Activated CD8-positive, alpha-beta memory T cell treated with anti-CD3 and anti-CD28 coated beads, Interleukin-2, amount 50 U/mL, for 1 hour (primary cell): ENCODE data around the gene CST7.
"Not testable (repeated sequence)": the region's sequence is repeated elsewhere in the genome, so short reads cannot be mapped to it uniquely, and the experiment has no call there.

Experiments used
- DNase-seq: peaks from one replicate; pipeline ENCODE4 v3.0.0-alpha.2; 2020; ENCODE audit errors: extremely low read depth

Gene CST7, protein sequence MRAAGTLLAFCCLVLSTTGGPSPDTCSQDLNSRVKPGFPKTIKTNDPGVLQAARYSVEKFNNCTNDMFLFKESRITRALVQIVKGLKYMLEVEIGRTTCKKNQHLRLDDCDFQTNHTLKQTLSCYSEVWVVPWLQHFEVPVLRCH

DNA sequence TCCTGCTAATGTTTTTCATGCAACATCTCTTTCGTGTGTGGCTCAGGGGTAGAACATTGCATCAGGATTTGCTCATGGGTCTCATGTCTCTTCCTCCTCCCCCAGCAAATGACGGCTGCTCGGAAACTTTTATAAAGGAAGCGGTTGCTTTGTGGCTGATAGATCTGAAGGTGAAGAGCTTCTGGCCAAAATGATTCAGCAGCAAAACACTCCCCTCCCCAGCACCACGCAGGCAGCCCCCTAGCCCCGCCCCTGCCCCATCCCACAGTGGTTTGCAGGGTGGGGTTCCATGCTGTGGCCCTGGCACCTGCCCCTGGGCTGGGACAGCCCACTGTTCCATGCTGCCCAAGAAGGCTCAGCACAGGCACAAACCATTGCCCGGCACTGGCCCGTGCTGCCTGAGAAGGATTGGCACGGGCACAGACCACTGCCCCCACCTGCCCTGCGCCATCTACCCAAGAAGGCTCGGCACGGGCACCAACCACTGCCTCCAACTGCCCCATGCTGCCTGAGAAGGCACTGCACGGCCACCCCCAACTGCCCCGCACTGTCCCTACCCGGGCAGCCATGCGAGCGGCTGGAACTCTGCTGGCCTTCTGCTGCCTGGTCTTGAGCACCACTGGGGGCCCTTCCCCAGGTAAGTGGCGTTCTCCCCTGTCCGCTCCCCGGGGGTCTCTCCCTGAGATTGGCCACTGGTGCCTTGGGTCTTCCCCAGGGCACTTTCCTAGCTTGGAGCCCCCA lies at the start of gene CST7:
Gene CST7 (plus strand): TSS at position 331 of the 741 bp plus-strand sequence. CDS start 237 bp downstream, at position 568.
- DNase-seq: peak; percentile 78

DNA sequence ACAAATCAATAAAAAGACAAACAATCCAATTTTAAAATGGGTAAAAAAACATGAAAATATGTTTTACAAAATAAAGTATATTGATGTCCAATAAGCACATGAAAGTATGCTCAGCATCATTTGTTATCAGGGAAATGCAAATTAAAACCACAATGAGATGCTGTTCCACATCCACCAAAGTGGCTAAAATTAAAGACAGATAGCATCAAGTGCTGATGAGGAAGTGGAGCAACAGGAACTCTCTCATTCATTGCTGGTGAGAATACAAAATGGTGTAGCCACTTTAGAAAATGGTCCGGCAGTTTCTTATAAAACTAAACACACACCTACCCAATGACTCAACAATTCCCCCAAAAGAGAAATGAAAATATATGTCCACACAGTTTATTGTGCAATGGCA lies 42.3 kb upstream of the CST7 start:
- DNase-seq: no peak

DNA sequence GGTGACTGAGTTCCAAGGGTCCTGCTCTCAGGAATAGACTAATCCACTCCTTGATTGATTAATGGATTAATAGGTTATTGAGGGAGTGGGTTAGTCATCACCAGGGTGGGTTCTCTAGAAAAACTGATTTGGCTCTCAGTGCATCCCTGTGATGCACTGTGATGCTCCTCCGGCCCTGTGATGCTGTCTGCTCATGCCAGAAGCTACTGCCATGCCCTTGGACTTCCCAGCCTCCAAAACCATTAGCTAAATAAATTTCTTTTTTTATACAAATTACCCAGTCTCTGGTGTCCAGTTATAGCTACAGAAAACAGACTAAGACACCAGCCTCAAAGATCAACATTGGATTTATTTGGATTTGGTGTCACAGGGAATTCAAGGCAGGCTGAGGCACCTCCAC lies 40.4 kb upstream of the CST7 start:
- no peak for DNase-seq

DNA sequence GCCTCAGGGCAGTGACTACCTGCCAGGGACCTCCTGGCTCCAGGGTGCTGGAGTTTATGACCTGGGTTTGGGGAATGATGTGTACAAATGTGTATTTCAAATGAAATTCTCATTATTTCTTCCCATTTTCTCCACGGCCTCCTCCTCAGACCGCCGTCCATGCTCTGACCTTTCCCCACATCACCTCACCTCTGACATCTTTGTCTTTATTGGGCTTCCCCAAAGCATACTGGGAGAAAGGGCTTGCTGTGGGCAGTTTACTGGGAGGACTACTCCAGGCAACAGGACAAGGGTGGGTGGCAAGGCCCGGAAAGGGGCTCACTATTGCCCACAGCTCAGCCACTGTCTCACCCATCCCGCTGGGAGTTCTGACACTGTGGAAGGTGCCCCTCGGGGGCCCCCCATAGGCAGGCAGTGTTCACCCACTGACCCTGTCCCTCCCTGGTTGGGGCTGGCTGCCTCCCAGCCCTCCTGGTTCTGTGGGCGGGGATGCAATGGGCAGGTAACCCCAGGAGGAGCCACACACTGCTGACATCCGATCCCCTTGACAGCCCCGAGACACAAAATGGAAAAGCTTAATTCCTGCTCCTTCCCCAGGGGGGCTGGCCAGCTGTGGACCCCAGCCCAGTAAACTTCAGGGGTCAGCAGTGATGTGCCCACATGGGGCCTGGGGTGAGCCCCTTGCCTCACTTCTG lies 39.8 kb upstream of the CST7 start:
- no peak for DNase-seq

DNA sequence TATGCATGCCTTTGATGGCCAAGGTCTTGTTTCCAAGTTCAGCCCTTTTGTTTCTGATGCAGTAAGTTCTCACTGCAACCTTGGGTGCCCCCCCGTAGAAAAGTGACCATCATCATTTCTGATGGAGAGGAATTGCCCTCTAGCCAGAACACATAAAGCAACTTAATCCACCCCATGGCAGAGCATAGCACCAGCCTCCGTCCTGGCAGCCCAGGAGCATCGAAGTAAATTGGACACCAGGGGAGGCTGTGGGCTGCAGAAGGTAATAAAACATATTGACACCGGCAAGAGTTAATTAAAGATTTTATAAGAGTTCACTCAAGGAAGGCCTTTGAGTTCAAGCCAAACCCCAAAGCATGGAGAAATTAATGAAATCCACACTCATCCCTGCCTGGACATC lies 39.2 kb upstream of the CST7 start:
- DNase-seq: no peak

DNA sequence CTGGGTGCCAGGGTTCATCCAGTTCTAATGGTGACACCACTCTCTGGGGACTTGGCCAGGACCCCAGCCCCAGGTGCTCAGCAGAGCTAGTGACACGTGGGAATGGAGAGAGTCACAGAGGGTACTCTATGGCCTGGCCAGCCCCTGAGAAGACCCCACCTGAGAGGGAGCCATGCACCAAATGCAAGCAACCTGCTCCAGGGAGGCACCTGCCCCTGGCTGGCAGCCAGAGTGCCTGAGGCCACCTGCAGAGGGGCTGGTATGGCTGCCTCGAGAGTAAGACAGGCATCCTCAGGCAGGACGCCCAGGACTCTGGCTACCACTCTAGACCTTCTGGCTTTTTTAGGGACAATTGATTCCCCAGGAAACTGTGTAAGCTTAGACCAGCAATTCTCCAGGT lies 38.6 kb upstream of the CST7 start:
- no peak for DNase-seq

DNA sequence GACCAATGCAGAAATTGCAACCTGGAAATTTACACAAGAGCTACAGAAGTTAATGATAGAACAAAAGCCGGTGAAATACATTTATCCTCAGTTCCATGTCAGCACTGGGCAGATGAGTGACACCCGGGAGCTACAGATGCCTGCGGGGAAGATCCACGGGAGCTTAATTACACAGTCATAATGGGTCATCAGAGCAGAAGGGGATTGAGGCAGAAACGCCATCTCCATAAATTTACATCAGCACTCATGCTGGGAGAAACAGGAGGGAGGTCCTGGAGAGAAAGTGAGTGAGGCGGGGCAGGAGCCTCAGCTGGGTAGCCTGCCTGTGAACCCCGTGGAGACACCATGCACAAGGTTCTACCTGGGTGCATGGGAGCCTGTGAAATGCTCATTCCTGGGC lies 37.6 kb upstream of the CST7 start:
- no peak for DNase-seq

DNA sequence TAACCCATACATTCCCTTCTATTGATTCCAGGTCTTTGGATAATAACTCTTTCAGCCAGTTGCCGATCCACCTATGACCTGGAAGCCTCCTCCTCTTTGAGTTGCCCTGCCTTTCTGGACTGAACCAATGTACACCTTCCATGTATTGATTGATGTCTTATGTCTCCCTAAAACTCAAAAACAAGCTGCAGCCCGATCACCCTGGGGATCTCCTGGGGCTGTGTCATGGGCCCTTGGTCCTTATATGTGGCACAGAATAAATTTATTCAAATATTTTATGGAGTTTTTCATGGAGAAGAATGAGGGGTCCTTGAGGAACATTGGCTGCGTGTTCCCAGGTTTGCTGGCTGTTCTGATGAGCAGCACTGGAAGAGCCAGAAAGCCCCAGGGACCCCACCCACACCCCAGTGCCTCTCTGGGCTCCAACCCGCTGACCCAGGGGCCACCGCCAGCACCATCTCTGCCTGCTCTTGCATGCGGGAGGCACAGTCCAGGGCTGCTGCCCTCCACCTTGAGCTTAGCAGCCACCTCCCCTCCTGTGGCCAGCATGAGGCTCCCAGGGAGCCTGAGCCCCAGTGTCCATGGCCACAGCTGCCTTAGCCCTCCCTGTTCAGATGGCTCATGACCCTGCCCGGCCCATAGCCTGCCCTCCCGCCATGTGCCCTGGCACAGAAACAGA lies 36.5 kb upstream of the CST7 start:
- DNase-seq: no peak

DNA sequence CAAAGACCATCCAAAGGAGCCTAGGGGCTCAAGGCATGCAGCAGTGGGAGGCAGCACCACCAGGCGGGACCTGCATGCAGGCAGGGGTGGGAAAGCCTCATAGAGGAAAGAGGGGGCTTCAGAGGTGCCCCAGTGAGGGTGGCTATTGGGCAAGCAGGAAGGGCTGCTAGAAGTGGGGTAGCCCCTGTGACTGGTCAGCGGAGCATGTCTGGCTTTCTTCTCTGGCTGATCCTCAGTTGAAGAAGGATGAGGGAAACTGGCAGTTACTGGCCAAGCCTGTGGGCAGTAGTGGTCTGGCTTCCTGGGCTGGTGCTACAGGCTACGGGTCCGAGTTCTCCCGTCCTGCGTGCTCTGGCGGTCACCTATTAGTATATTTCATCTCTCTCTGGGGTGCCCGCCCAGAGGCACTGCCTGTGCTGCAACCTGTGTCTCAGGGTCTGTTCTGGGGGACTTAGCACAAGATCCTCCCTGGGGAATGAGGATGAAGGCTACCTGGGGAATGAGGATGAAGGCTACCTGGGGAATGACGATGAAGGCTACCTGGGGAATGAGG lies 35.9 kb upstream of the CST7 start:
- DNase-seq: no peak

DNA sequence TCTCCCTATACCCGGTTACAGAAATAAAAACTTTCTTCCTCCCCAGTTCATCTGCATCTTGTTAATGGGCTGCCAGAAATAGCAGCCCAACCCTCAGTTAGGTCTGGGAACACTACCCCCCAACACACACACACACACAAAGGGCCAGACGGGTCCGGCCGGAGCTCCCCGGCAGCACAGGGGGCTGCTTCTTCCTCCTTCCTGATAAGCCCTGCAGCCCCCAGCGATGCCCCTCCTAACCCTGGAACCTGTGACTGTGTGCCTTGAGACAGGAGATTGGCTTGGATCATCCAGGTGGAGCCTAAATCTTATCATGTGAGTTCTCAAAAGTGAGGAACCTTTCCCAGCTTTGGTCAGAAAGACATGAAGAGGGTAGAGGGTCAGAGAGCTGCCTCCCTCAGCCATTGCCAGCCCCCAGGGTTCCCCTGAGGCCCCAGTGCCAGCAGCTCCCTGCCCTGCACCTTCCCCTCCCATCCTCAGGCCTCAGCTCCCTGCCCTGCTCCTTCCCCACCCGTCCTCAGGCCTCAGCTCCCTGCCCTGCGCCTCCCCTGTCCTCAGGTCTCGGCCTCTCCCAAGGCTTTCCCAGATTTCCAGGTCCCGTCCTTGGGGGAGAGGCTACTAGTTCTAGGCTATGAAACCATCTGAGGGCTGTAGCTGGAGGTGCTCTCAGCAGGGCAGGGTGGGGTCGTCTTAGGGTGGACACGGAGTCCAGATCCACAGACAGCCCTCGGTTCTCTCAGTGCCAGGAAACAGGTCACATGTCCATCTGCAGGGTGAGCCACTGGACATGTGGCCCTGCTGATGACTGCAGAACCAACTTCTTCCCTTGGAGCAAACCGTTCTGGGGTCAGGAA lies 34.5 kb upstream of the CST7 start:
- DNase-seq: no peak

DNA sequence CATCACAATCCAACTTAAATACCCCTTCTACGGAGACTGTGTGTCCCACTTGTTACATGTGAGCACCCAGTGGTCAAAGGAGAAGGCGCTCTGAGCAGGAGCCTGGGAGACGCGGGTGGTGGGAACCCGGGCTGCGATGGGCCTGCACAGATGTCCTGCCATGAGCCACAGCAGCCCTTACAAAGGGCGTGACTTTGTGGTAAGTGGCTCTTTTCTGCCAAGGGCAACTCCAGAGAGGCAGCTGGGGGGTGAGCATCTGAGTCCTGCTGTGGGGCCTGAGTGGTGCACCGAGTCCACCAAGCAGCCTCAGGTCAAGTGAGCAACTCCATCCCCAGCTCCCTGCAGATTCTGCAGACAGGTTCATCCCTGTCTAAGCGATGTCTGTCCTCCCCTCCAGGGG lies 33.6 kb upstream of the CST7 start:
- no peak for DNase-seq

DNA sequence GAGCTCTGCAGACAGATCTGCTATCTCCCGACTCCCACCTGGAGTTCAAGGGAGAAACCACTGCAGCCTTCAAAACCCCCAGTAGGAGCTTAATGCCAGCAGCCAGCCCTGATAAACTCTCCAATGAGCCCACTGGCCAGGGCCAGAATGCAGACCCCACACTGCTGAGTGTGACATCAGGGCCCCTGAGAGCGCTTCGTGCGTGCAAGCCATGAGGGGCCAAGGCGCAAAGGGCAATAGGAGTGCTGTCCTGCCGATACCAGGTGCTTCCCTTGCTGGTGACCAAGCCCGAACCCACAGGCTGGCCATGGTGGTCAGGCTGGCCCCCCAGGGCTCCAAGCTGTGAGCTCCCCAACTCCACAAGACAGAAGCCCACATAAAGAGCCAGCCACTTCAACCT lies 33.2 kb upstream of the CST7 start:
- DNase-seq: no peak

DNA sequence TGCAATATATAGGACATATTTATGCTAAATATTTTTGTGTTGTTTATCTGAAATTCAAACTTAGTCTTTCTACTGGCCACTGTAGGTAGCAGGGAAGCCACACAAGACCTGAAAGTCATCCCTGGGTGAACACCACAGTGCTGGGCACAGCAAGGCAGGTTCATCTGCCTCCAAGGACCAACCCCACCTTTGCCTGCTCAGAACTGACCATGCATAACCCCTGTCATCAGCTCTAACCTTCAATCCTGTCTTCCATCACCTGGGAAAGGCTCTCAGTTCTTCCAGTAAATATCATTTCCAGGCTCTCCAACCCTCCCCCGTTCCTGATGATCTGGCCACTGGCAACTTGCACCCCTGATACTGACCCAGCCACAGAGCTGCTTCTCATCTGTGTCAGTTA lies 32.7 kb upstream of the CST7 start:
- no peak for DNase-seq

DNA sequence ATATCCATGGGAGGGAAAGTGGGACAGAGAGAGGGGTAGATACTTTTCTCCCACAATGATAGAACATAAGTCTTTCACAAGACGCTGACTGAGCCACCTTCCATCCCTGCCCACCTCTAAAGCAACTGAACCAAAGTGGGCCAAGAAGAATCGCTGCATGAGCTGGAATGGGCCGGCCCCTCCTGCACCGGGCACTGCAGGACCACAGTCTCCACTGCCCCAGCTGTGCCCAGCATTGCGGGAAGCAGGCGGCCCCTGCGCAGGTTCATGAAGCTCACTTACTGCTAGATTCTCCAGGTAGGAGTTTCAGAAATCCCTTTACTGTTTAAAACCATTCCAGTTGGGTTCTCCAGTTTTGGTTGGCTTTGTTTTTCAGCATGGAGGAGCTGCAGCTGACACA lies 32.0 kb upstream of the CST7 start:
- no peak for DNase-seq

DNA sequence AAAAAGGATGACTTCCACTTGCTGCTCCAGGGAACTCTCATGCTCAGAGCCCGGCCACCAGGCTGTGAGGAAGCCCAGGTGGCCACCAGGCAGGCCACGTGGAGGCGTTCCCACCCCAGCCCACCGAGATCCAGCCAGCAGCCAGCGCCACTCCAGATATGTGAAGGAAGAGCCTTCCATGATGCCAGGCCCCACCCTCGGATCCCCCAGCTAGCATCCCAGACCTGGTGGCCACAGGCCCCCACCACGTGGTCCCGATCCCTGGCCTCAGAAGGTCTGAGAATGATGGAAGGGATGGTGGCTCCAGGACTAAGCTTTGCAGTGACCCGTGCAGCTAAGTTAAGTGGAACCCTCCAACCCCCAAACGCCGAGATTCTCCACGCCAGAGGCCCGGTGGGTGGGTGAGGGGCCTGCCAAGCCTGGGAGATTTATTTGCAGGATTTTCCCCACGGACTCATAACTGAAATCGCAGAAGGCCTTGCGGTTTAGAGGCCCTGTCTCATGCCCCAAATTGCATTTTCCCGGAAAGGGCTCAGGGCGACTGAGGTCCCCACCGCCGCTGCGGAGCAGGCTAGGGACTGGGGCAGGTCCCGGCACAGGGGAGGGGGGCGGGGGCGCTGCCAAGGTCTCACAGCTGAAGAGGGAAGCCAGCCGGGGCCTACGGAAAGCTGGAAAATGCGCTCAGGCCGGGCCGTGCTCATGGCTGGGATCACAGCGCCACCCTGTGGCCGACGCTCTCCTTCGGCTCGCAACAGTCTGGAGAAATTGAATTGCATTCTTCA lies 31.1 kb upstream of the CST7 start:
- no peak for DNase-seq

DNA sequence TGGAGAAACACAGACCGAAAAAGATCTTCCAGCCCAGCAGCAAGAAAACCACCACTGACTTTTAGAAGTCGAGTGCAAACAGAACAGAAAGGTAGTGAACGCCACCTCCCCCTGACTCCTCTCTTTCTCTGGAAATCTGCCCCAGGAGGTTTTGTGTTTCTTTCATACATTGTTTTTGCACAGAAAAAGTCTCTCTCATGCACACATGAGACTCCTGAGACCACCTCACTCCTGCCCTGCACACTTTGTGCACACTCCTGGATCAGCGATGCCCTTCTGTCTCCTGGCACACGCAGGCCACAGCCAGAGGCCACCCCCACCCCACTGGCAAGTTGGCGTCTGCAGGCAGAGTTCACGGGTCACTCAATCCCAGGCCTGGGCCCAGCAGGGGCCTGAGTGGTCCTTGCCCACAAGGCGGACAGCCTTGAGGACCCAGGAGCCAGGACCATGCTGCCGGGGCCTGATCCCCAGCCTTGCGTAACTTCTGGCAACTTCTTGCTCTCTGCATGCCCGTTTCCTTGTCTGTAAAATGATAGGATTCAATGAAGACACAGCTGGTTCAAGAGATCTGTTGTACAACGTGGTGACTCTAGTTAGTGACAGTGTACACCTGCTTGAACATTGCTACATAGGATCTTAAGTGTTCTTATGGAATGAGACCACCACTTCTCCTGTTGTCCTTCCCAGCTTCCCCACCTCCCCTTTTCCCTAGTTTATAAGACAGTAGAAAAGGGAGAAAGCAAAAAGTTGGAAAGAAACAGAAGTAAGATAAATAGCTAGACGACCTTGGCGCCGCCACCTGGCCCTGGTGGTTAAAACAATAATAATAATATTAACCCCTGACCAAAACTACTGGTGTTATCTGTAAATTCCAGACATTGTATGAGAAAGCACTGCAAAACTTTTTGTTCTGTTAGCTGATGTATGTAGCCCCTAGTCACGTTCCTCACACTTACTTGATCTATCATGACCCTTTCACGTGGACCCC lies 30.2 kb upstream of the CST7 start:
- DNase-seq: no peak

DNA sequence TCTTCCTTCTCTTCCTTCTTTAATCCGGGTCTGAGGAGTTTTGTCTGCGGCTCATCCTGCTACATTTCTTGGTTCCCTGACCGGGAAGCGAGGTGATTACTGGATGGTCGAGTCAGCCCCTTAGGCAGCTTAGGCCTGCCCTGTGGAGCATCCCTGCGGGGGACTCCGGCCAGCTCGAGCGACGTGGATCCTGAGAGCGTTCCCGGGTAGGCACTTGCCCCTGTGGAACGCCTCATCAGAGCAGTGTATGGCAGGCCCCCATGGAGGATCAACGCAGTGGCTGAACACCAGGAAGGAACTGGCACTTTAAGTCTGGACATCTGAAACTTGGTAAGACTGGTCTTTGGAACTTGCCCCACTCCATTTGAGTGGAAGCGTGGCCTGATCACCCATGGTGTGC lies 29.4 kb upstream of the CST7 start:
- DNase-seq: not testable (repeated sequence)

DNA sequence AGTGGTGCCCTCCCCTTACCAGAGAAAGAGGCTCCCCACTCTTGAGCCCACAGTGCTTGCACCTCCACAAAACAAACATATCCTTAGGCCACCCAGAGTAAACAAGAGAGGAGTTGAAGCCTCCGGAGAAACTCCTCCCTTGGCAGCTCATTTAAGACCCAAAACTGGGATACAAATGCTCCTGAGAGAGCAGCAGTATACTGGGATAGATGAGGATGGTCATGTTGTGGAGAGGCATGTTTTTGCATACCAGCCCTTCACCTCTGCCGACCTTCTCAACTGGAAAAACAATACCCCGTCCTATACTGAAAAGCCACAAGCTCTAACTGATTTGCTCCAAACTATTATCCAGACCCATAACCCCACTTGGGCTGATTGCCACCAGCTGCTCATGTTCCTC lies 28.4 kb upstream of the CST7 start:
- not testable (repeated sequence) for DNase-seq

DNA sequence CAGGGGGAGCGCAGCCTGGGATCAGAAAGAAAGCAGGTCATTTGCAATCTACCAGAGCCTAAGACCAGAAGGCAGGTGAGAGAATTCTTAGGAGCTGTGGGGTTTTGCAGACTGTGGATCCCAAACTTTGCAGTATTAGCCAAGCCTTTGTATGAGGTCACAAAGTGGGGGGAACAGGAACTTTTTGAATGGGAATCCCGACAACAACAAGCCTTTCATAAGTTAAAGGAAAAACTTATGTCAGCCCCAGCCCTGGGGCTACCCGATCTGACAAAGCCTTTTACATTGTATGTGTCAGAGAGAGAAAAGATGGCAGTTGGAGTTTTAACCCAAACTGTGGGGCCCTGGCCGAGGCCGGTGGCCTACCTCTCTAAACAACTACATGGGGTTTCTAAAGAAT lies 19.8 kb upstream of the CST7 start:
- DNase-seq: not testable (repeated sequence)
